ENCODE data around the gene WFDC5.
A peak's percentile ranks its signal among the peaks of the same experiment; 100 is the strongest.

Gene WFDC5

GRCh38 chr20:45115386-45115774, 406 bp upstream of the WFDC5 start:
- DNase-seq (ENCODE audit: low read depth in 2 of 2) = no peak

GRCh38 chr20:45113865-45114264, 1.1 kb downstream of the WFDC5 start:
- DNase-seq (ENCODE audit: low read depth in 2 of 2) = no peak

- no peak for DNase-seq (ENCODE audit: low read depth in 2 of 2)
Observed at GRCh38 chr20:45112754-45113153, 2.2 kb downstream of the WFDC5 start.

- DNase-seq (ENCODE audit: low read depth in 2 of 2) = no peak
Observed at GRCh38 chr20:45111799-45112471, 3.0 kb downstream of the WFDC5 start.

- DNase-seq (ENCODE audit: low read depth in 2 of 2) = no peak
Observed at GRCh38 chr20:45111285-45111684, 3.7 kb downstream of the WFDC5 start.

- no peak for DNase-seq (ENCODE audit: low read depth in 2 of 2)
Observed at GRCh38 chr20:45110301-45110700, 4.7 kb downstream of the WFDC5 start.

GRCh38 chr20:45109634-45110033, 5.3 kb downstream of the WFDC5 start:
- no peak for DNase-seq (ENCODE audit: low read depth in 2 of 2)

GRCh38 chr20:45105317-45105716, 9.7 kb downstream of the WFDC5 start:
- no peak for DNase-seq (ENCODE audit: low read depth in 2 of 2)

- DNase-seq (ENCODE audit: low read depth in 2 of 2) = no peak
Observed at GRCh38 chr20:45104786-45105185, 10.2 kb downstream of the WFDC5 start.

- DNase-seq (ENCODE audit: low read depth in 2 of 2) = no peak
Observed at GRCh38 chr20:45103072-45103471, 11.9 kb downstream of the WFDC5 start.

GRCh38 chr20:45101333-45101850, 13.6 kb downstream of the WFDC5 start:
- DNase-seq (ENCODE audit: low read depth in 2 of 2) = no peak

- DNase-seq (ENCODE audit: low read depth in 2 of 2) = no peak
Observed at GRCh38 chr20:45100563-45101245, 14.3 kb downstream of the WFDC5 start, which contains the start of gene KCNS1. Gene KCNS1 (minus strand): TSS chr20:45101127. CDS start chr20:45099236, 1,891 bp downstream.

- no peak for DNase-seq (ENCODE audit: low read depth in 2 of 2)
Observed at GRCh38 chr20:45098103-45098773, 16.7 kb downstream of the WFDC5 start.

GRCh38 chr20:45097485-45098102, 17.4 kb downstream of the WFDC5 start:
- no peak for DNase-seq (ENCODE audit: low read depth in 2 of 2)

GRCh38 chr20:45096781-45097180, 18.2 kb downstream of the WFDC5 start:
- DNase-seq (ENCODE audit: low read depth in 2 of 2) = no peak

GRCh38 chr20:45095805-45096238, 19.2 kb downstream of the WFDC5 start:
- DNase-seq (ENCODE audit: low read depth in 2 of 2) = peak; percentile 28 to 31

GRCh38 chr20:45094864-45095574, 20.0 kb downstream of the WFDC5 start:
- DNase-seq (ENCODE audit: low read depth in 2 of 2) = no peak

- DNase-seq (ENCODE audit: low read depth in 2 of 2) = no peak
Observed at GRCh38 chr20:45094201-45094600, 20.8 kb downstream of the WFDC5 start.

GRCh38 chr20:45092898-45093297, 22.1 kb downstream of the WFDC5 start:
- no peak for DNase-seq (ENCODE audit: low read depth in 2 of 2)

GRCh38 chr20:45091366-45091765, 23.6 kb downstream of the WFDC5 start:
- no peak for DNase-seq (ENCODE audit: low read depth in 2 of 2)

GRCh38 chr20:45090481-45090880, 24.5 kb downstream of the WFDC5 start:
- no peak for DNase-seq (ENCODE audit: low read depth in 2 of 2)

Data from activated CD8-positive, alpha-beta memory T cell treated with anti-CD3 and anti-CD28 coated beads for 4 hours (primary cell).